ENCODE data around the gene NFIA. TPM values are rescaled to one million over a fixed set of nuclear protein-coding genes. Genes with fewer than 3 reads are reported as not detected.

NFIA gene
- total RNA-seq, 1 donor from 2014 or later, result 16.2 TPM

DNA sequence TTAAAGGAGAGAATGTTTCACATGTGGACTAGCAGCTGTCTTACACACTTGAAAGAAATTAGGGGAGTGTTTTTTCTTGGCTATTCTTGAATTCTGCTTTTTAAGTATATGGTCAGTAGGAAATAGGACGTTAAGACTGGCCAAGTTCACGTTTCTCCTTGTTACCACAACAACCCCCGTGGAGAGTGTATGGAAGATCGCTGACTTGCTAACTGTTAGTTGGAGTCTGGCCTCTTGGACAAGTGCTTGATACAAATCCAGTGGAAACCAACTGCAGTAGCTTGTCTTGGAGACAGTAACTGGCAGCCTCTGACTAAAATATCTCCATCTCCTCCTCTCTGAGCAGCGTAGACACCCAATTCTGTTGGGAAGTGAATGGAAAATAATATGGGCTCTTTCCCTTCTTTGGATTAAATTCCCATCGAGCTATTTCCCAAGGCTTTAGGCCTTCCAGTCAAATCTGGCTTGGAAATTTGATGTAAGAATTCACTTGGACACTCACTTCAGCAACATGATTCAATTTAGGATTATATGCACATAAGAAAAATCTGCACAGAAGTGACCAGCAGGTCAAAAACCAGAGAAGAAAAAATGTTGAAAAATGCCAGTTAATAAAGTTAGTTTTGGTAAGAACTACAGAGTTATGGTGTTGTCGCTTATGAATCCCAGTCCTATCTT lies 3.6 kb upstream of the NFIA start:
- TF ChIP-seq, protein P1, sequence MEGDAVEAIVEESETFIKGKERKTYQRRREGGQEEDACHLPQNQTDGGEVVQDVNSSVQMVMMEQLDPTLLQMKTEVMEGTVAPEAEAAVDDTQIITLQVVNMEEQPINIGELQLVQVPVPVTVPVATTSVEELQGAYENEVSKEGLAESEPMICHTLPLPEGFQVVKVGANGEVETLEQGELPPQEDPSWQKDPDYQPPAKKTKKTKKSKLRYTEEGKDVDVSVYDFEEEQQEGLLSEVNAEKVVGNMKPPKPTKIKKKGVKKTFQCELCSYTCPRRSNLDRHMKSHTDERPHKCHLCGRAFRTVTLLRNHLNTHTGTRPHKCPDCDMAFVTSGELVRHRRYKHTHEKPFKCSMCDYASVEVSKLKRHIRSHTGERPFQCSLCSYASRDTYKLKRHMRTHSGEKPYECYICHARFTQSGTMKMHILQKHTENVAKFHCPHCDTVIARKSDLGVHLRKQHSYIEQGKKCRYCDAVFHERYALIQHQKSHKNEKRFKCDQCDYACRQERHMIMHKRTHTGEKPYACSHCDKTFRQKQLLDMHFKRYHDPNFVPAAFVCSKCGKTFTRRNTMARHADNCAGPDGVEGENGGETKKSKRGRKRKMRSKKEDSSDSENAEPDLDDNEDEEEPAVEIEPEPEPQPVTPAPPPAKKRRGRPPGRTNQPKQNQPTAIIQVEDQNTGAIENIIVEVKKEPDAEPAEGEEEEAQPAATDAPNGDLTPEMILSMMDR (IDR thresholded peaks at IDR 0.05; ENCODE audit: unreplicated experiment), result no peak
- no peak for DNase-seq (ENCODE audit: low spot score)
- Mint-ChIP-seq H3K36me3 (ENCODE audit: low read depth, unreplicated experiment) (peaks cover 1% of the 10 kb centered on the region), H3K9me3 (ENCODE audit: unreplicated experiment) (no peaks in the 10 kb centered on the region), H3K27ac (ENCODE audit: unreplicated experiment) (peak overlapping the region; percentile 19), H3K27me3 (ENCODE audit: unreplicated experiment) (peaks cover 12% of the 10 kb centered on the region), H3K4me1 (ENCODE audit: unreplicated experiment) (peaks cover 42% of the 10 kb centered on the region), H3K4me3 (ENCODE audit: unreplicated experiment) (no peak overlapping the region)

DNA sequence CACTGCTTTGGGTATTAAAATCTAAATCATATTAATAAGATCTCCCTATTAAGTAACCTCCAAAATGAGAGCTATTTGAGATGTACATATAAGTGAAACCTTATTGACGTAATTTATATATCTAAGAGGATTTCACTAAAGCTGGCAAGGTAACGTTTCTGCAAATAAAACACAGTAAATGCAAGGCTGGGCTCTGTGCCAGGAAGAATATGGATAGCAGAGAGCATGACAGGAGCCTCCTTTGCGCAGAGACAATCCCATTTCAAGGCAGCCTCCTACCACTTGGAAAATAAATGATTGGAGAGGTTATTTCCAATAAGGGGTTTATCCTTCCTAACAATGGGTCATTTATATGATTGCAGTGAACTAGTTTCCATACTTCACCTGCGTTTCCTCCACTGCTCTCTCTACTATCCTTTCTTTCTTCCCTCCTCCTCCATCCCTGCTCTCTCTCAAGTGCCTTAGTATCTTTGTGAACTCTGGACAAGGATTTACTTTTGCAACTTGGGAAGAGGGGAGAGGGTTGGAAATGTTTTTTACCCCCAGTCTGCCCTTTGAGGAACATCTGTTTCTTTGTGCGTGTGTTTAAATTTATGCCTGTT lies 3.0 kb upstream of the NFIA start:
- H3K36me3 Mint-ChIP-seq (ENCODE audit: low read depth, unreplicated experiment), result peaks cover 5% of the 10 kb centered on the region
- no peak for DNase-seq (ENCODE audit: low spot score)
- no peak overlapping the region for H3K27ac Mint-ChIP-seq (ENCODE audit: unreplicated experiment)
- H3K4me1 Mint-ChIP-seq (ENCODE audit: unreplicated experiment), result peaks cover 48% of the 10 kb centered on the region
- TF ChIP-seq, protein P1 (IDR thresholded peaks at IDR 0.05; ENCODE audit: unreplicated experiment), result no peak
- H3K4me3 Mint-ChIP-seq (ENCODE audit: unreplicated experiment), result peak overlapping the region; percentile 19
- H3K27me3 Mint-ChIP-seq (ENCODE audit: unreplicated experiment), result peaks cover 18% of the 10 kb centered on the region
- H3K9me3 Mint-ChIP-seq (ENCODE audit: unreplicated experiment), result no peaks in the 10 kb centered on the region

DNA sequence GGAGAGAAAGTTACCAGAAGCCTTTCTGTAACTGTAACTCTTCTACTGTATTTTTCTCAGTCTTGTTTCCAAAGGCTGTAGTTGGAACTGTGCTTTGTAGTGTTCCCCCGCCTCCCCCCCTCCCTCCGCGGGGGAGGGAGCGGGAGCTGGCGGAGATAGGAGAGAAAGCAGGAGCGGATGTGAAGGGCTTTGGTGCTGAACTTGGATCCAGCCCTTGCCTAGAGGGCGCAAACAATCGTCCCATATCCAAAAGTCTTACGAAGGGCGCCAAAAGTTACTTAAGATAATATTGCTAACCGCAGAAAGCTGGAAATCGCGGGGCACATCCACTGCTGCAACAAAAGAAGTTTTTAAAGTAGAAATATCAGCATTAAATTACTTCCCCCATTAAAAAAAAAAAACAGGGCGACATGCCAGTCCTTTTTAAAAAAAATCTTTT lies 2.4 kb upstream of the NFIA start:
- Mint-ChIP-seq H3K27ac (ENCODE audit: unreplicated experiment) (no peak overlapping the region), H3K36me3 (ENCODE audit: low read depth, unreplicated experiment) (peaks cover 5% of the 10 kb centered on the region), H3K9me3 (ENCODE audit: unreplicated experiment) (no peaks in the 10 kb centered on the region), H3K4me3 (ENCODE audit: unreplicated experiment) (no peak overlapping the region), H3K27me3 (ENCODE audit: unreplicated experiment) (peaks cover 18% of the 10 kb centered on the region), H3K4me1 (ENCODE audit: unreplicated experiment) (peaks cover 49% of the 10 kb centered on the region)
- TF ChIP-seq, protein P1 (IDR thresholded peaks at IDR 0.05; ENCODE audit: unreplicated experiment), result no peak
- DNase-seq (ENCODE audit: low spot score), result no peak

DNA sequence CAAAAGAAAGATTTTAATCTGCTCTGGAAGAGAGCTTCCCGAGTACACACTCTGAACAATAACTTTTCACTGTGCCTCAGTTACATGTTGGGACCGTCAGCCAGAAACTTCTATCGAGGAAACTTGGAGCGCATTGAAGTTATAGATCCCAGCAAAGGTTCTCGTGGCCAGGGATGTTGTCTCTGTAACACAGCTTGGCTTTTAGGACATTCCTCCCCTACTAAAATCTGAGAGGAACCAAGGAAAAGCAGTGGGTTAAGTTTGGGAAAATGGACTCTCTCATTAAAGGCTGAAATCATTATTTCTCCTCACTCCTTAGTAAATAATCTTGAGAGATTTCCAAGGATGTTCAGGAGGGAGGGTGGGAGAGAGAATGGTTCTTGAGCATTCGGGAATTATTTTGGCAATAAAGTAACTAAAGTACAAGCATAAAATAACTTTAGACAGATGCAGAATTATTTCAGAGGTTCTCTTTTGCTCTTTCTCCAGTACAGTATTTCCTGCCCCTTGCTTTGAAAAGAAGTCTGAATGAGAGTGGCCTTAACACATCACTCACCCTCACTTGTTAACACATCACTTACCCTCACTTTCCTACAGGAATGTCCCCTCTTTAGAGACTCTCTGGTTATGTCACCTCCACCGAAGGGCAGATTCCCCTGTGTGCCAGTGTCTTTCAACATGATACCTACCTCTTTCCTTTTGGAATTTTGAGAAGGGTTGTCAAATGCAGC lies 1.8 kb upstream of the NFIA start:
- Mint-ChIP-seq H3K27ac (ENCODE audit: unreplicated experiment) (peak overlapping the region; percentile 58), H3K27me3 (ENCODE audit: unreplicated experiment) (peaks cover 18% of the 10 kb centered on the region), H3K36me3 (ENCODE audit: low read depth, unreplicated experiment) (peaks cover 5% of the 10 kb centered on the region), H3K4me3 (ENCODE audit: unreplicated experiment) (peak overlapping the region; percentile 82), H3K9me3 (ENCODE audit: unreplicated experiment) (no peaks in the 10 kb centered on the region), H3K4me1 (ENCODE audit: unreplicated experiment) (peaks cover 49% of the 10 kb centered on the region)
- no peak for DNase-seq (ENCODE audit: low spot score)
- TF ChIP-seq, protein P1 (IDR thresholded peaks at IDR 0.05; ENCODE audit: unreplicated experiment), result no peak

All from endothelial cell (in vitro differentiated cells).